Left lobe of liver (tissue), 1 donor: Measurements from ENCODE around the gene SCLY. TPM values are rescaled to one million over a fixed set of nuclear protein-coding genes. Genes with fewer than 3 reads are reported as not detected.

Experiments used
- total RNA-seq: library from RNA; stranded (reverse); gene quantifications from one replicate; pipeline ENCODE4 v1.2.1, GENCODE V29; 2021
- donor health status: DM: no; HTN: yes; CAD: no.

SCLY gene
- total RNA-seq, 1 donor from 2014 or later: 40.6 TPM

Other genes with a start within 250 kb of the SCLY start
- 10.0 TPM for gene RAMP1, start 201.4 kb upstream of the SCLY start, total RNA-seq
- gene UBE2F, start 94.0 kb upstream of the SCLY start, total RNA-seq: 29.3 TPM
- gene ESPNL, start 39.3 kb downstream of the SCLY start, total RNA-seq: 1.7 TPM
- gene KLHL30, start 77.7 kb downstream of the SCLY start, total RNA-seq: 0.10 TPM
- gene ERFE, start 98.0 kb downstream of the SCLY start, total RNA-seq: not detected
- gene ILKAP, start 142.7 kb downstream of the SCLY start, total RNA-seq: 20.1 TPM
- gene HES6, start 179.0 kb downstream of the SCLY start, total RNA-seq: 5.3 TPM
- gene PER2, start 227.6 kb downstream of the SCLY start, total RNA-seq: 8.0 TPM